ENCODE measurements around the gene ZNF580. TPM values are rescaled to one million over a fixed set of nuclear protein-coding genes. Genes with fewer than 3 reads are reported as not detected.

Gene ZNF580
- total and polyA plus RNA-seq, 2 of the 8 experiments (the other 6 are each of a cell fraction or from before 2014, with no cell fraction given): 12.0 to 24.6 TPM

- Histone ChIP-seq H3K36me3 (ENCODE audit: control insufficient read depth in 2 of 4, insufficient read depth in 4 of 4, low read length in 3 of 4) (peaks cover 0 to 6% (median 1%) of the 10 kb centered on the region in 4 experiments; a peak in 2 of 8 replicates), H2BK20ac (ENCODE audit: low read length) (no peak overlapping the region), H3K4me1 (replicated peaks in 1 of 4; ENCODE audit: control insufficient read depth in 3 of 4, insufficient read depth in 4 of 4, low read length in 3 of 4) (peaks cover 0 to 7% (median 3%) of the 10 kb centered on the region in 4 experiments; a peak in 4 of 7 replicates), H2AK5ac (ENCODE audit: low read depth, low read length) (no peak overlapping the region), H2BK15ac (ENCODE audit: low read length) (no peak overlapping the region), H3K79me1 (ENCODE audit: low read depth, low read length) (peaks cover 4% of the 10 kb centered on the region; the same call in 1 of the 2 replicates), H3K9me3 (ENCODE audit: insufficient read depth in 2 of 2, low read depth in 1 of 2, low read length in 1 of 2) (no peaks in the 10 kb centered on the region), H3K4ac (replicated peaks; ENCODE audit: insufficient read length, low read depth, low read length) (no peak overlapping the region), H4K91ac (replicated peaks; ENCODE audit: insufficient read length, low read length) (no peak overlapping the region), H2BK5ac (ENCODE audit: low read depth, low read length) (no peak overlapping the region), H3K27ac (ENCODE audit: low read depth, low read length) (no peak overlapping the region), H3K56ac (replicated peaks; ENCODE audit: insufficient read length, low read depth, low read length) (no peak overlapping the region), H4K20me1 (replicated peaks in 1 of 2; ENCODE audit: control insufficient read depth in 1 of 2, insufficient read depth in 2 of 2, low read length in 2 of 2) (peaks cover 6 to 32% of the 10 kb centered on the region in 2 experiments), H3K18ac (ENCODE audit: extremely low read depth, low read length) (no peak overlapping the region), H3K4me2 (ENCODE audit: insufficient read depth in 1 of 2, low read depth in 2 of 2, low read length in 2 of 2) (no peak overlapping the region), H3K27me3 (replicated peaks in 1 of 4; ENCODE audit: control insufficient read depth in 3 of 4, extremely low read depth in 1 of 4, insufficient read depth in 3 of 4, low read length in 3 of 4) (no peaks in the 10 kb centered on the region), H4K8ac (ENCODE audit: extremely low read depth, insufficient read depth, low read length) (no peak overlapping the region), H3K4me3 (ENCODE audit: extremely low read depth in 1 of 4, insufficient read depth in 2 of 4, low read depth in 3 of 4, low read length in 4 of 4) (no peak overlapping the region), H3K9ac (replicated peaks in 1 of 4; ENCODE audit: extremely low read depth in 1 of 4, low read depth in 3 of 4, low read length in 3 of 4) (no peak overlapping the region), H2AFZ (ENCODE audit: low read length) (no peak overlapping the region), H3K79me2 (ENCODE audit: control insufficient read depth in 1 of 2, insufficient read depth in 2 of 2, low read length in 2 of 2) (peaks cover 0 to 8% of the 10 kb centered on the region in 2 experiments; a peak in 1 of 4 replicates), H3K23ac (ENCODE audit: insufficient read length) (no peak overlapping the region), H3K14ac (ENCODE audit: insufficient read length) (no peak overlapping the region), H3K23me2 (ENCODE audit: low read depth, low read length) (peaks cover 10% of the 10 kb centered on the region), H2BK120ac (replicated peaks; ENCODE audit: low read depth, low read length) (no peak overlapping the region), H2BK12ac (ENCODE audit: low read depth, low read length) (no peak overlapping the region), H4K5ac (ENCODE audit: insufficient read length, low read depth, low read length) (no peak overlapping the region)
- ChIA-PET CTCF (ENCODE audit: partially characterized antibody) (no interaction called here), POLR2A (ENCODE audit: partially characterized antibody) (interaction anchor here (0.6 to 4.3 kb wide), 3 partner anchors 10 to 28 kb away, joined by 3 to 32 read pairs (median 6); partner anchors contain the start of gene FIZ1)
- no peak for FAIRE-seq
- TF ChIP-seq BACH1 (IDR thresholded peaks at IDR 0.05; ENCODE audit: low read length) (no peak), TEAD4 (IDR thresholded peaks at IDR 0.05; ENCODE audit: low read depth, low read length) (no peak), POLR2AphosphoS5 (IDR thresholded peaks at IDR 0.05; ENCODE audit: low read depth, low read length) (no peak), YY1 (IDR thresholded peaks at IDR 0.05; ENCODE audit: low read depth, low read length) (no peak), CEBPB (IDR thresholded peaks at IDR 0.05; ENCODE audit: low read depth, low read length) (no peak), JUND (IDR thresholded peaks at IDR 0.05; ENCODE audit: low read length) (no peak), GTF2F1 (IDR thresholded peaks at IDR 0.05; ENCODE audit: borderline replicate concordance, low read depth, low read length) (no peak), SIN3A (conservative IDR thresholded peaks at IDR 0.05 in 1 of 2, IDR thresholded peaks at IDR 0.05 in 1 of 2; ENCODE audit: low read depth in 1 of 2, low read length in 2 of 2) (no peak)
- WGBS, 2 experiments (ENCODE audit: extremely low coverage in 1 of 2, insufficient coverage in 1 of 2, insufficient read length in 1 of 2, insufficient replicate concordance in 2 of 2, low coverage in 1 of 2, low lambda C conversion rate in 2 of 2, missing lambda C conversion rate in 1 of 2): 95% methylated on average over 5 of the region's 5 CpGs; no CpG with 5 or more reads in 1 of the 2 experiments
- DNase-seq (ENCODE audit: low read depth in 1 of 2, low spot score in 2 of 2): no peak
Measured at GRCh38 chr19:55609326-55609725, 31.5 kb upstream of the ZNF580 start.

Measured in H1 (cell line).